GM19023 (cell line): ENCODE data around the gene MAST4.
"Not testable (repeated sequence)": the region's sequence is repeated elsewhere in the genome, so short reads cannot be mapped to it uniquely, and the experiment has no call there.

Experiments
- ATAC-seq: cut with Tn5 transposase; IDR thresholded peaks from one replicate; pipeline ENCODE4 v1.9.1; 2021; ENCODE audit warnings: mild to moderate bottlenecking, moderate library complexity; ENCODE audit not compliant: unreplicated experiment

MAST4 gene

GRCh38 chr5:66694036-66694435 lies 97.8 kb downstream of the MAST4 start:
- ATAC-seq = no peak

GRCh38 chr5:66695840-66696239 lies 99.6 kb downstream of the MAST4 start:
- not testable (repeated sequence) for ATAC-seq

GRCh38 chr5:66697796-66698564 lies 101.8 kb downstream of the MAST4 start:
- no peak for ATAC-seq

GRCh38 chr5:66701244-66701643 lies 105.1 kb downstream of the MAST4 start:
- peak; percentile 86 for ATAC-seq

GRCh38 chr5:66702426-66702825 lies 106.2 kb downstream of the MAST4 start:
- no peak for ATAC-seq

GRCh38 chr5:66704790-66705425 lies 108.7 kb downstream of the MAST4 start:
- ATAC-seq = no peak

- no peak for ATAC-seq
Observed at GRCh38 chr5:66708368-66708767, 112.2 kb downstream of the MAST4 start.

- ATAC-seq = no peak
Observed at GRCh38 chr5:66710557-66711088, 114.4 kb downstream of the MAST4 start.

- ATAC-seq = no peak
Observed at GRCh38 chr5:66713998-66714397, 117.8 kb downstream of the MAST4 start.

GRCh38 chr5:66717455-66718373 lies 121.5 kb downstream of the MAST4 start:
- ATAC-seq = no peak

- no peak for ATAC-seq
Observed at GRCh38 chr5:66718374-66719002, 122.3 kb downstream of the MAST4 start.

GRCh38 chr5:66720780-66721179 lies 124.6 kb downstream of the MAST4 start:
- no peak for ATAC-seq

- no peak for ATAC-seq
Observed at GRCh38 chr5:66722686-66723085, 126.5 kb downstream of the MAST4 start.

- no peak for ATAC-seq
Observed at GRCh38 chr5:66724349-66725139, 128.4 kb downstream of the MAST4 start.

- ATAC-seq = no peak
Observed at GRCh38 chr5:66727630-66728029, 131.4 kb downstream of the MAST4 start.

GRCh38 chr5:66728049-66728448 lies 131.9 kb downstream of the MAST4 start:
- no peak for ATAC-seq

GRCh38 chr5:66737096-66737495 lies 140.9 kb downstream of the MAST4 start:
- ATAC-seq = no peak

- ATAC-seq = no peak
Observed at GRCh38 chr5:66738136-66738535, 141.9 kb downstream of the MAST4 start.

GRCh38 chr5:66739021-66739420 lies 142.8 kb downstream of the MAST4 start:
- no peak for ATAC-seq

- ATAC-seq = no peak
Observed at GRCh38 chr5:66739951-66740350, 143.8 kb downstream of the MAST4 start.
